GM23248 (cell line): ENCODE results near the gene ARGLU1. TPM values are rescaled to one million over a fixed set of nuclear protein-coding genes. Genes with fewer than 3 reads are reported as not detected.

Source experiments
- DNase-seq: peaks from one replicate; pipeline ENCODE4 v3.0.0-alpha.2; 2015
- H2AFZ ChIP-seq: fragments of 200-600 bp; sonication (generic); 2 replicates; pipeline ENCODE4 v1.6.1; 2016; ENCODE audit warnings: antibody characterized with exemption
- H3F3A ChIP-seq: fragments of 200-600 bp; sonication (generic); 2 replicates; pipeline ENCODE4 v1.6.1; 2016; ENCODE audit warnings: mild to moderate bottlenecking, antibody characterized with exemption, mixed run types; ENCODE audit not compliant: insufficient read depth
- H3K27ac ChIP-seq: fragments of 200-600 bp; sonication (generic); 2 replicates; pipeline ENCODE4 v1.5.1; 2016; ENCODE audit warnings: mild to moderate bottlenecking
- H3K27me3 ChIP-seq: fragments of 200-600 bp; sonication (generic); replicated peaks from 2 replicates; pipeline ENCODE4 v1.6.1; 2016; ENCODE audit warnings: mild to moderate bottlenecking; ENCODE audit not compliant: insufficient read depth
- H3K36me3 ChIP-seq: fragments of 200-600 bp; sonication (generic); 2 replicates; pipeline ENCODE4 v1.6.1; 2016; ENCODE audit warnings: low read depth, mild to moderate bottlenecking
- H3K4me1 ChIP-seq: fragments of 200-600 bp; sonication (generic); 2 replicates; pipeline ENCODE4 v1.6.1; 2016; ENCODE audit warnings: mild to moderate bottlenecking; ENCODE audit not compliant: insufficient read depth
- H3K4me2 ChIP-seq: fragments of 200-600 bp; sonication (generic); one replicate; pipeline ENCODE4 v1.6.1; 2016; ENCODE audit warnings: mild to moderate bottlenecking; ENCODE audit not compliant: unreplicated experiment
- H3K4me3 ChIP-seq: fragments of 200-600 bp; sonication (generic); 2 replicates; pipeline ENCODE4 v1.5.1; 2016; ENCODE audit warnings: mild to moderate bottlenecking
- H3K79me2 ChIP-seq: fragments of 200-600 bp; sonication (generic); 2 replicates; pipeline ENCODE4 v1.6.1; 2016; ENCODE audit warnings: mild to moderate bottlenecking; ENCODE audit not compliant: insufficient read depth
- H3K9ac ChIP-seq: fragments of 200-600 bp; sonication (generic); 2 replicates; pipeline ENCODE4 v1.6.1; 2016; ENCODE audit warnings: mild to moderate bottlenecking
- H3K9me2 ChIP-seq: fragments of 200-600 bp; sonication (generic); 2 replicates; pipeline ENCODE4 v1.6.1; 2016; ENCODE audit warnings: mixed run types, mild to moderate bottlenecking, moderate library complexity; ENCODE audit not compliant: insufficient read depth
- H3K9me3 ChIP-seq: fragments of 200-600 bp; sonication (generic); one replicate; pipeline ENCODE4 v1.6.1; 2017; ENCODE audit warnings: low read depth
- H4K20me1 ChIP-seq: fragments of 200-600 bp; sonication (generic); 2 replicates; pipeline ENCODE4 v1.6.0; 2016; ENCODE audit not compliant: insufficient read depth
- EZH2 ChIP-seq: fragments of 200-600 bp; sonication (generic); IDR thresholded peaks from 2 replicates; pipeline ENCODE4 v1.6.1; 2018; ENCODE audit warnings: antibody characterized with exemption, mild to moderate bottlenecking; ENCODE audit not compliant: insufficient read depth, poor library complexity, severe bottlenecking
- EZH2phosphoT487 ChIP-seq: fragments of 200-600 bp; sonication (generic); IDR thresholded peaks from 2 replicates; pipeline ENCODE4 v1.6.1; 2018; ENCODE audit warnings: antibody characterized with exemption, moderate library complexity, mild to moderate bottlenecking, low read depth; ENCODE audit not compliant: insufficient read depth
- WGBS, 2 experiments: methylation state at CpG; one replicate each; pipeline ENCODE4 v1.1.6; 2015 to 2017; ENCODE audit warnings: low lambda C conversion rate in 2 of 2, low coverage in 1 of 2; ENCODE audit errors: missing lambda C conversion rate in 2 of 2; 5-methylcytosine and 5-hydroxymethylcytosine counted together
- in situ Hi-C: fragments of 300-500 bp; cut with MboI; formaldehyde crosslinking; loops from 2 replicates; pipeline ENCODE4 v1.15.0; 2020
- polyA plus RNA-seq: library from polyadenylated mRNA; unstranded; fragments of >200 nt; fragmentation: Nextera tagmentation; extraction: Ambion mirVana; gene quantifications from 2 replicates; pipeline ENCODE4 v1.2.1, GENCODE V29; 2016
- total RNA-seq: library from RNA; depleted of rRNA; stranded (reverse); fragments of >200 nt; shearing (Covaris generic); gene quantifications from 2 replicates; pipeline ENCODE4 v1.2.3, GENCODE V29; 2014

Gene ARGLU1
- total and polyA plus RNA-seq, 2 experiments from 2014 or later: 38.4 to 61.5 TPM

DNA sequence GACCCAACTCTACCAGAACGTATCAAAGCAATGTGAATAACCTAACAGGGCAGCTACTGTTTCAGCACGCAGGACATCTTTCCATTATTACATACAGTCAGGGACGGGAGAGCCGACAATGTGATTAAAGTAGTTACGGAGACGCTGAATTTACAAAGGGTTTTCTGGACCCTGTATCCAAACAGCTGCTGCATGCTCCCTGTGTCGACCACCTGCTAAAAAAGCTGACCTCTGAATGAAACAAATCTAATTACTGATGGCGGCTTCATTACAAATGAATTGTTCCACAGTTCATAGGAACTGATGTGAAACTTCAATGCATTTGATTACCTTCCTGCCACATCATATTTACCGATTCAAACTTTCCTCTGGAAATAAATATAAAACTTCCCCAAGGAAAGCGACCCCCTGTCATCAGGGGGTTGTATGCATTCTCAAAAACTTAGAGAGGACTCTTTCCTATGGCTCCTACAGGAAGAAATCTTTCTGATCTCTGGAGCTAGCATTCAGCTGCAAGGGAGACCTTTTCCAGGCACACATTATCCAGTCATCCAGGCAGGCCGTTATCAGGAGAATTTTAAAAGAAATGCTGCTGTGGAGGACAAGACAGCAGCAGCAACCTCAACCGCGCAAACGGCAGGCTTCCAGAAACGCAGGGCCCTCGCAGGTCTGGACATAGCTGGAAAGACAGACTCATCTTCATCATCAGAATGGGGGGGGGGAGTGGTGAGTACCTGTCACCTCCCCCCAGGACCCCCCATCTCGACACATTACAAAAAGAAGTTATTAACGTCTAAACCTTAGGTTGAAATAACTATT, 35.6 kb downstream of the ARGLU1 start:
- no peaks in the 10 kb centered on the region for H3K79me2 ChIP-seq
- no peak overlapping the region for H3K9ac ChIP-seq
- no peaks in the 10 kb centered on the region for H3K36me3 ChIP-seq
- peak; percentile 8 for DNase-seq
- no peaks in the 10 kb centered on the region for H4K20me1 ChIP-seq
- H3F3A ChIP-seq: peaks cover 12% of the 10 kb centered on the region
- peak overlapping the region; percentile 65 for H3K4me3 ChIP-seq
- H3K27ac ChIP-seq: no peak overlapping the region
- no peaks in the 10 kb centered on the region for H3K9me2 ChIP-seq
- H3K27me3 ChIP-seq: no peaks in the 10 kb centered on the region; the same call in 1 of the 2 replicates
- H3K4me2 ChIP-seq: peak overlapping the region; percentile 86
- WGBS, 2 experiments: 39 to 40% methylated on average over 18 of the region's 18 CpGs
- TF ChIP-seq EZH2phosphoT487 (no peak), EZH2 (no peak)
- H3K9me3 ChIP-seq: no peaks in the 10 kb centered on the region
- in situ Hi-C loops: no loop called here
- H3K4me1 ChIP-seq: 0 out of 2 replicates have a peak, but pooled peaks cover 8% of the 10 kb centered on the region
- peak overlapping the region; percentile 39; the same call in 1 of the 2 replicates for H2AFZ ChIP-seq

DNA sequence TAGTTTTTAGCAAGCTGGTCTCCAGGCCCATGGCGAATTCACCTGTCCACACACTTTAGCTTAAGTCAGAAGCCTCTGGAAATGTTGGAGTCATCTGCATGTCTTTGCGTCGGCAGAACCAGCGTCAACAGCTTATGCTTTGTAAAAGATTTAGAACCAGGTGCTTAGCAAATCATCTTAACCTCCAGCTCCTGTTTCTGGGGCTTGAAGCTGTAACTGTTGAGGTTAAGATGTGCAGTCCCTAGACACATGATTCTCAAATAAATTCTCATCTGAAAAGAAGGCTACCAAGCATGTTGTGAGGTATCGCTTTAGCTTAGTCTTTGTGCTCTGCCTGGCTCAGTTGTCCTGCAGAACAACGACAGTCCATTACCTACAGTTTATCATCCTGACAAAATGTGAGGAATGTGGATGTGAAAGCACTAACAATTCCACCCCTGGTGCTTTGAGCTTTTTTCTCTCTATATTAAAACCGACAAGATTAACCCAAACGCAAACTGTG, 36.9 kb downstream of the ARGLU1 start:
- Histone ChIP-seq H3K27ac (no peak overlapping the region), H3K4me3 (no peak overlapping the region)
- in situ Hi-C loops: no loop called here

DNA sequence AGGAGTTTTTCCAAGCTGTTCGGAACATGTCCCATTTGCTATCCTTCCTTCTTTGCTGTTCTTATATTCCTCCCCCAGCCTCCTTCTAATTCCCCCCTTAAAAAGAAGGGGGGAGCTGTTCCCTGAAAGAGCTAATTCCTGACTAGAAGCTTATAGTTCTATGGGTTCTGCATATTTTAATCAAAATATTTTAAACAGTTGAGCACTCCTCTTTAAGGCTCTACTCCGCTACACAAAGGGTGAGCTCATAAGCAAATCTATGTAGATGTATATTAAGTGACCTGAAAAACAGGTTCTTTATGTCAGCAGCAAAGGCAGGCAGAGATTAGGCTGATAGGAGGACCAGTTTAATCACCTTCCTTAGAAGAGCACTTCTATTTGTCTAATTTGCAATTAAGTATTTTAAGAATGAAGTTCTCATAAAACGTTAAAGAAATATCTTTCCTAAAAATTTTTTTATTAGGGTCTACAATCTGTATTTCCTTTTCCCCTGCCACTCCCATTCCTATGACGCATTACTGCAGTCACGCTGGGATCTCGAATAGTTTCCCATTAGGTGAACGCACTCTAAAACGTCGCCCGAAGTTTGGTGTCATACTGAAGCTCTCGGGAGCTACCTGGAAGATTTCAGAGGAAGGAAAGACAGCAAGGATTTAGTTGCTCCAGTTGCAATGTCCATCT, 37.6 kb downstream of the ARGLU1 start:
- no peak for TF ChIP-seq EZH2
- TF ChIP-seq EZH2phosphoT487: no peak
- WGBS, 2 experiments: 91 to 93% methylated on average over 11 of the region's 11 CpGs
- Histone ChIP-seq H3K79me2 (no peaks in the 10 kb centered on the region), H3K36me3 (no peaks in the 10 kb centered on the region), H2AFZ (no peak overlapping the region), H3K9me2 (no peaks in the 10 kb centered on the region), H3K27me3 (no peaks in the 10 kb centered on the region; the same call in 1 of the 2 replicates), H3K9ac (no peak overlapping the region), H3F3A (peaks cover 7% of the 10 kb centered on the region), H3K9me3 (no peaks in the 10 kb centered on the region), H3K4me3 (no peak overlapping the region), H4K20me1 (no peaks in the 10 kb centered on the region), H3K4me1 (0 out of 2 replicates have a peak, but pooled peaks cover 8% of the 10 kb centered on the region), H3K27ac (no peak overlapping the region), H3K4me2 (no peak overlapping the region)
- in situ Hi-C loops: no loop called here
- DNase-seq: no peak

More for the DNA sequence above, 36.9 kb downstream of the ARGLU1 start:
- no peaks in the 10 kb centered on the region for H3K36me3 ChIP-seq
- H3K4me1 ChIP-seq: 0 out of 2 replicates have a peak, but pooled peaks cover 8% of the 10 kb centered on the region
- H4K20me1 ChIP-seq: no peaks in the 10 kb centered on the region
- no peak overlapping the region for H3K4me2 ChIP-seq
- no peak for DNase-seq
- 92 to 93% methylated on average over 8 of the region's 8 CpGs for WGBS, 2 experiments
- no peaks in the 10 kb centered on the region for H3K9me2 ChIP-seq
- no peak overlapping the region for H2AFZ ChIP-seq
- no peak overlapping the region for H3K9ac ChIP-seq
- no peaks in the 10 kb centered on the region for H3K79me2 ChIP-seq
- no peaks in the 10 kb centered on the region for H3K9me3 ChIP-seq
- no peak for TF ChIP-seq EZH2
- TF ChIP-seq EZH2phosphoT487: no peak
- no peaks in the 10 kb centered on the region; the same call in 1 of the 2 replicates for H3K27me3 ChIP-seq
- peaks cover 7% of the 10 kb centered on the region for H3F3A ChIP-seq

DNA sequence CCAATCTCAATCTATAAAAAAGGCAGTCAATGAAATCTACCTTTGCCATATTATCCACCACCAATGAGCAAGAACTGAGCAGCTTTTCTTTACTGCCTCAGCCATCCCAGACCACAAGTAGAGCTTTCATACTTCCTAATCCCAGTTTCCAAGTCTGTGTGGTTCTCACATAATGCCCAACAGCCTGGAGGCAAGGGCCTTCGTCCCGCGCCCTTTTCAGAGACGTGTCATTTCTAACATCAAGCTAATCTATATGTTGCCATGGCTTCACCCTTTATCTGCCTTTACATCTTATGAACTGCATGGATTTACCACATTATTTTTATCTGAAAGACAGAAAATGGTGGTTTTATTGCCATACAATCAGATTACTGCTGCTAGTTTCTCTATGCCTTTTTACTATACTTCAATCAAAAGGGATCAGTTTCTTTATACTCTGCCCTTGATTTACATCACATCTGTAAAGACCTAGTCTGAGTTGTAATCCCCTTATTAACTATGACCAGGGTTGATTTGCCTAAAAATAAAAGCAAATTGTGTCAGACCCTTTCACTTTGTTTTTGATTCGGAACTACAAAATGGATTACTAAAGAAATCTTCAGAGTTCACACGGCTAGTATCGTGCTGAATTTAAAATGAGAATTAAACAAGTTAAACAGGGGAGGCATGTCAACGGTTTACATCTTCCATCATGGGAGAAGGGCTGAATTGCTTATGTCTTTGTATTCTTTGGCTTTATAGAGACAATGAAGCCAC, 38.3 kb downstream of the ARGLU1 start:
- Histone ChIP-seq H3K4me1 (0 out of 2 replicates have a peak, but pooled peaks cover 8% of the 10 kb centered on the region), H3K79me2 (no peaks in the 10 kb centered on the region), H3K27ac (no peak overlapping the region), H4K20me1 (no peaks in the 10 kb centered on the region), H3K9me3 (no peaks in the 10 kb centered on the region), H3K4me2 (no peak overlapping the region), H3K27me3 (no peaks in the 10 kb centered on the region; the same call in 1 of the 2 replicates), H3K36me3 (no peaks in the 10 kb centered on the region), H3K9ac (no peak overlapping the region), H3F3A (peaks cover 7% of the 10 kb centered on the region), H3K4me3 (no peak overlapping the region), H2AFZ (no peak overlapping the region), H3K9me2 (no peaks in the 10 kb centered on the region)
- in situ Hi-C loops: loop anchor here (10.0 kb wide), 1 partner anchor 455 kb away; no protein-coding TSS in a partner anchor
- TF ChIP-seq EZH2 (no peak), EZH2phosphoT487 (no peak)
- DNase-seq: no peak
- 85 to 86% methylated on average over 8 of the region's 8 CpGs for WGBS, 2 experiments
